Stimulated activated CD4-positive, alpha-beta T cell treated with anti-CD3 and anti-CD28 coated beads, Interleukin-15, amount 100 ng/mL, for 1 hour (primary cell): ENCODE measurements around the gene CPNE4.

Experiments
- DNase-seq, 2 donors: peaks; one replicate each; pipeline ENCODE4 v3.0.0-alpha.2; 2020; ENCODE audit warnings: low read depth in 1 of 2, low spot score in 1 of 2

Gene CPNE4

DNA sequence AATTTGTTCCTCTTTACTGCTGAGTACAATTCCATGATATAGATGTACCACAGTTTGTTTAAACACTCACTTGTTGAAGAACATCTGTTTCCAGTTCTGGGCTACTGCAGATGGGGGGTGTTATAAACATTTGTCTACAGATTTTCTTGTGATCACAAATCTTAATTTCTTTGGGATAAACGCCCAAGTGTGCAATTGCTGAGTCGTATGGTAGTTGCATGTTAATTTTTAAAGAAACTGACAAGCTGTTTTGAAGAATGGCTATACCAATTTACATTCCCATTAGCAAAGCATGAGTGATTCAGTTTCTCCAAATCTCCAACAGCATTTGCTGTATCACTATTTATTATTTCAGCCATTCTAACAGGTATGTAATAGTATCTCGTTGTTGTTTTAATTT lies 290.0 kb downstream of the CPNE4 start:
- no peak for DNase-seq

DNA sequence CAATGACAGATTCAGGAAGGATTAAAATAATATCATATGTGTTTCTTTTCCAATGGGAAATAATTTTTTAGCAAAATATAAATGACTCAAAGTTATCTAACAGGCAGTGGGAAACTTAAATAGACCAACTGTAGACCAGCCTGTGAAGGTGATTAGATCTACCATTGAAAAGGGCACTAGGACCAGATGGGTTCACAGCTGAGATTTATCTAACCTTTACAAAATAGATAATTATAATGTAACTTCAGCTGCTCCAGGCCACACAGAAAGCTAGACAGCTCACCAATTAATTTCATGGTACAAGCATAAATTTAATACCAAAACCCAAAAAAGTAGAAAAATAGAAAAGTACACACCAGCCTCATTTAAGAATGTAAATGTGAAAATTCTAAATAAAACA lies 291.7 kb downstream of the CPNE4 start:
- DNase-seq, result no peak

DNA sequence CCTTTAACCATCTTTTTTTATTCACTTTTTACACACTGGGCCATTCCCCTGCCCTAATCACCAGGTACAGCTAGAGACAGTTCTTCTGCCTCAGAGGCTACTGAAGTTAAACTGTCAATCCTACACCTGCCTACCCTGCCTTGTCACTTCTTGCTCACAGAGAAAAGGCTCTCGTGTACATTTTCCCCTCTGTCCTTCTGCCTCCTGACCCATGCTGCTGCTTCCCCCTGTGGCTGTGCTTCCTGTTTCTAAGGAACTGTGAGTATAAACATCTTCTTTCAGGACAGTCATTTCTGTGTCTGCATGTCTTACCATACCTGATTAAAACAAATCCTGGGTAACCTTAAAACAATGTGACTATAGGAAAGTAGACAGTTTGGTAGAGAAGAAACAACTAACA lies 295.6 kb downstream of the CPNE4 start:
- no peak for DNase-seq

- no peak for DNase-seq
Observed at GRCh38 chr3:131738095-131738494, 296.7 kb downstream of the CPNE4 start.

GRCh38 chr3:131735544-131735943 lies 299.3 kb downstream of the CPNE4 start:
- no peak for DNase-seq

- DNase-seq, result no peak
Observed at GRCh38 chr3:131735116-131735515, 299.7 kb downstream of the CPNE4 start.

- no peak for DNase-seq
Observed at GRCh38 chr3:131733086-131733841, 301.6 kb downstream of the CPNE4 start.

GRCh38 chr3:131731709-131732108 lies 303.1 kb downstream of the CPNE4 start:
- DNase-seq, result no peak

GRCh38 chr3:131730581-131730980 lies 304.2 kb downstream of the CPNE4 start:
- DNase-seq, result no peak

GRCh38 chr3:131729643-131730017 lies 305.2 kb downstream of the CPNE4 start:
- DNase-seq, result no peak

- no peak for DNase-seq
Observed at GRCh38 chr3:131728898-131729642, 305.7 kb downstream of the CPNE4 start.

- DNase-seq, result no peak
Observed at GRCh38 chr3:131725414-131725813, 309.4 kb downstream of the CPNE4 start.

- DNase-seq, result no peak
Observed at GRCh38 chr3:131723343-131723742, 311.5 kb downstream of the CPNE4 start.

GRCh38 chr3:131717493-131717892 lies 317.3 kb downstream of the CPNE4 start:
- no peak for DNase-seq

- no peak for DNase-seq
Observed at GRCh38 chr3:131716943-131717342, 317.9 kb downstream of the CPNE4 start.

DNA sequence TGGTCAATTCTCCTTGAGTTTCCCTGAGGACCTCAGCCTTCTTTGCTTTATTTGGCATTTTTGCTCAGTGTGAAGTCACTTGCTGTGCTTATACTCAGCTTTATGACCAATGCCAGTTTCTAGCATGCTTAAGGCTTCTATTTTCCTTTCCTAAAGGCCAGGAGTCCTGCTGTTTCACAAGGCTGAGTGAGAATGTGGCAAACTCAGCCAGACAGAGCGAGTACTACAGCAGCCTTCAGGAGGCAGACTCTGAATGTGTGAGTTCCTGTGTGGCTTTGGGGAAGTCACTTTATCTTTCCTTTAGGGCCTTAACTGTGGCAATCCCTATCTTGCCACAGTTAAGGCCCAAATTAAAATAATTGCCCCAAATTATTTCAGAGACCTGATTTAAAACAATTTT lies 318.8 kb downstream of the CPNE4 start:
- no peak for DNase-seq

GRCh38 chr3:131714585-131715220 lies 320.1 kb downstream of the CPNE4 start:
- no peak for DNase-seq

GRCh38 chr3:131713416-131714123 lies 321.2 kb downstream of the CPNE4 start:
- no peak for DNase-seq

DNA sequence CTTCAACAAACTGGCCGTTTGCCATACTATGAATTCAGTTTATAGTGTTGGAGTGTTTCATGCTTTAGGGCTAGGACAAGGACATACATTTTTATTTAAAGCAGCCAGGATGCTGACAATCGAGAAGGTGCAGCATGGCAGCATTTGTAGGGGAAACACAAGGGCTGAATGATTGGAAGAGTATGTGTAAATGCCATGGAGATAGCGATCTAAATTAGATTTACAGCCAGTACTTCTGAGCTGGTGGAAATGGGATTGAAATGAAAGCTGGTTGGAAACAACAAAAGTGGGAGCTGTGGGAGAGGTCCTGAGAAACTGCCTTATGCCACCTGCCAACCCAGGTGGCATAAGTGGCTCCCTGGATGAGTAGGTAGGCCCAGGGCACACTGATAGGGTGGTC lies 322.2 kb downstream of the CPNE4 start:
- DNase-seq, result no peak

DNA sequence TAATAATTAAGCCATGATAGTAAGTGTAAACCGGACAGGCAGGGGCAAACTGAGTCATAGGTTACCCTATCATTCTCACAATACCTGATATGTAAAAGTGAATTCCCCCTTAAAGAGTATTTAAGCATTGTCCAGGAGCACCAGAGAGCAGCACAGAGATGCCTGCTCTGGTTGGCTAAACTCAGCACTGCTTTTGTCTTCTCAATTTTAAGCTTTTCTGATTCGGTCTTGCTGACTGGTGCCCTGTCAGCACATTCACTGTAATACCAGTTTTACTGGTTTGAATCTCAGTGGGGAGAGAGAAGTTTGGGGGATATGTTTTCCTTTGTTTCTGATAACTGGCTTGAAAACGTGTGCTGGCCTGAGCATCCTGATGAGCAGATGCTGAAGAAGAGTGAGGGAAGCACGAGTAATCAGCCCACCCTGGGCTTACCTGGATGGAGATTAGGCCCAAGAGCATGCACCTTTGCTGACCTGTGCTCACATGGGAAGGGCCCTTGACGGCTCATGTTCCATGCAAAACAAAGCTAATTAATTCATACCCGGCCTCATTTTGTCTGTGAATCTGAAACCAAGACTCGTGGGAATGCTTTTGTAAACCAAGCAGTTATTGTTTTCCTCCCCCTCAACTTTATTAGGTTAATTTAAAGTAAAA lies 323.6 kb downstream of the CPNE4 start:
- DNase-seq, result no peak

DNA sequence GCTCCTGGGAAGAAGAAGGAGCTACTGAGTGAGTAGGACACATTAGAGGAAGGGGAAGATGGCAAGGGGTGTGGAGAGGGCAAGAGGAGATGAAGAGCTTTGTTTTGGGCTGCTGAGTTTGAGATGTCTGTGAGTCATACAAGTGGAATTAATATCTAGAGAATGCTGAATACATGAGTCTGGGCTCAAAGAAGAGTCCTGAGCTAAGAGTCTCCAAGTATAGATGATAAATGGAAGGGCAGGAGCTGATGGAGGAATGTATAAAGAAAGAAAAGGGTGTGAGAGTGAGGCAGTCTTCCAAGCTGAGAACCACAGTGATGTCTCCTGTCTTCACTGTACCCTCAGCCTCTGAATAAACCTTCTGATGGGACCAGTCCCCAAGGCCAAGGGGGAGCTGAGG lies 326.6 kb downstream of the CPNE4 start:
- no peak for DNase-seq
